GM19193 (cell line): ENCODE data around the gene CMYA5.

Experiments used
- POLR2A ChIP-seq: IDR thresholded peaks from 4 replicates; pipeline ENCODE4 v1.6.1; 2011; ENCODE audit not compliant: insufficient read depth, insufficient read length; ENCODE audit errors: extremely low read depth

The CMYA5 gene

GRCh38 chr5:79729679-79730078, 40.0 kb downstream of the CMYA5 start:
- TF ChIP-seq POLR2A: no peak

DNA sequence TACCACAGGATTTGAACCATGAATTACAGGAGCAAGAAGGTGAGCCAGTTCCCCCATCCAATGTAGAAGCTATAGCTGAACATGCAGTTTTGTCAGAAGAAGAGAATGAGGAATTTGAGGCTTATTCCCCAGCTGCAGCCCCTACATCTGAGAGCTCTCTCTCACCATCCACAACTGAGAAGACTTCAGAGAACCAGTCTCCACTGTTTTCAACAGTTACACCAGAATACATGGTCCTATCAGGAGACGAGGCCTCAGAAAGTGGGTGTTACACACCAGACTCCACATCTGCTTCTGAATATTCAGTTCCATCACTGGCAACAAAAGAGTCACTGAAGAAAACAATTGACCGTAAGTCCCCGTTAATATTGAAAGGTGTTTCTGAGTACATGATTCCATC, 40.9 kb downstream of the CMYA5 start:
- TF ChIP-seq POLR2A: no peak

- TF ChIP-seq POLR2A: no peak
Measured at GRCh38 chr5:79731775-79732174, 42.1 kb downstream of the CMYA5 start.

DNA sequence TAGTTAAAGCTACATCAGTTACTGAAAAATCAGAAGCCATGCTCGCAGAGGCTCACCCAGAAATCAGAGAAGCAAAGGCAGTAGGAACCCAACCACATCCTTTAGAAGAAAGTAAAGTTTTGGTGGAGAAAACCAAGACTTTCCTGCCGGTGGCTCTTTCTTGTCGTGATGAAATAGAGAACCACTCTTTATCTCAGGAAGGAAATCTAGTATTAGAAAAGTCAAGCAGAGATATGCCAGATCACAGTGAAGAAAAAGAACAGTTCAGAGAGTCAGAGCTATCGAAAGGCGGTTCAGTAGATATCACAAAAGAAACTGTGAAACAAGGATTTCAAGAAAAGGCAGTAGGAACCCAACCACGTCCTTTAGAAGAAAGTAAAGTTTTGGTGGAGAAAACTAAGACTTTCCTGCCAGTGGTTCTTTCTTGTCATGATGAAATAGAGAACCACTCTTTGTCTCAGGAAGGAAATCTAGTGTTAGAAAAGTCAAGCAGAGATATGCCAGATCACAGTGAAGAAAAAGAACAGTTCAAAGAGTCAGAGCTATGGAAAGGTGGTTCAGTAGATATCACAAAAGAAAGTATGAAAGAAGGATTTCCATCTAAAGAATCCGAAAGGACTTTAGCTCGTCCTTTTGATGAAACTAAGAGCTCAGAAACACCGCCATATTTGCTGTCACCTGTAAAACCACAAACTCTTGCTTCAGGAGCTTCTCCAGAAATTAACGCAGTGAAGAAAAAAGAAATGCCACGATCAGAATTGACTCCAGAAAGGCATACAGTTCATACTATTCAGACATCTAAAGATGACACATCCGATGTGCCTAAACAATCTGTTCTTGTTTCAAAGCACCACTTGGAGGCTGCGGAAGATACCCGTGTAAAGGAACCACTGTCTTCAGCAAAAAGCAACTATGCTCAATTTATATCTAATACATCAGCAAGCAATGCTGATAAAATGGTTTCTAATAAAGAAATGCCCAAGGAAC, 47.2 kb downstream of the CMYA5 start:
- TF ChIP-seq POLR2A: no peak

GRCh38 chr5:79738349-79738748, 48.7 kb downstream of the CMYA5 start:
- no peak for TF ChIP-seq POLR2A

GRCh38 chr5:79742549-79743136, 53.0 kb downstream of the CMYA5 start:
- TF ChIP-seq POLR2A: no peak

DNA sequence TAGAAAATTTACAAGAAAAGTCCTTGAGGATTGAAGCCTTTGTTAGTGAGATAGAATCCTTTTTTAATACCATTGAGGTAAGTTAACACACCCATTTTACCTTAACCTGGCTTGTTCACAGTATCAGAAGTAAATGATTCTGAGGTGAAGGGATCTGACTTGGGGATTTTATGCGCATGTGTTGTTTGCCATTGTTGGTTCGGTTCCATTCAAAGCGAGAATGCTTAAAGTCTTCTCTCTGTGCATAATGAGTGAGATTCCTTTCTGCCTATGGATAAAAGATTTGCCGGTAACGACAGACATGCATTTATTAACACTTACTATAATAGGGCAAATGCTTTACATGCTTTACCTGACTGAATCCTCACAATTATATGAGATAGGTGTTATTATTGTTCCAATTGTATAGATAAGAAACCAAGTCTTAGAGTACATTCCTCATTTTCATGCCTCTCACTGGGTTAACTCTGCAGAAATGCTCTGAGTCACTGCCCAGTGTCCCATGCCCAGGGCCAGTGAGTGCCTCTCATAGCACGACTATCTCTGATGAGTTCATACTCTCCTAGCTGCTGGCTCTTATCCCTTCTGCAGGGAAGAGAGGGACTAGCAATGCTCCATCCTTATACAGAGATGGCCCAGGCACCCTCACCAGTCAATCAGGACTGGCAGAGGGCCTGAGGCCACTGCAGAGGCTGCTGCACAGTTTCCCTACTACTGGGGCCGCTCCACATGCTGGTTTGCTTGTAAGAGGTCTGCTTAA, 54.4 kb downstream of the CMYA5 start:
- TF ChIP-seq POLR2A: no peak

- TF ChIP-seq POLR2A: no peak
Measured at GRCh38 chr5:79745255-79745654, 55.6 kb downstream of the CMYA5 start.

DNA sequence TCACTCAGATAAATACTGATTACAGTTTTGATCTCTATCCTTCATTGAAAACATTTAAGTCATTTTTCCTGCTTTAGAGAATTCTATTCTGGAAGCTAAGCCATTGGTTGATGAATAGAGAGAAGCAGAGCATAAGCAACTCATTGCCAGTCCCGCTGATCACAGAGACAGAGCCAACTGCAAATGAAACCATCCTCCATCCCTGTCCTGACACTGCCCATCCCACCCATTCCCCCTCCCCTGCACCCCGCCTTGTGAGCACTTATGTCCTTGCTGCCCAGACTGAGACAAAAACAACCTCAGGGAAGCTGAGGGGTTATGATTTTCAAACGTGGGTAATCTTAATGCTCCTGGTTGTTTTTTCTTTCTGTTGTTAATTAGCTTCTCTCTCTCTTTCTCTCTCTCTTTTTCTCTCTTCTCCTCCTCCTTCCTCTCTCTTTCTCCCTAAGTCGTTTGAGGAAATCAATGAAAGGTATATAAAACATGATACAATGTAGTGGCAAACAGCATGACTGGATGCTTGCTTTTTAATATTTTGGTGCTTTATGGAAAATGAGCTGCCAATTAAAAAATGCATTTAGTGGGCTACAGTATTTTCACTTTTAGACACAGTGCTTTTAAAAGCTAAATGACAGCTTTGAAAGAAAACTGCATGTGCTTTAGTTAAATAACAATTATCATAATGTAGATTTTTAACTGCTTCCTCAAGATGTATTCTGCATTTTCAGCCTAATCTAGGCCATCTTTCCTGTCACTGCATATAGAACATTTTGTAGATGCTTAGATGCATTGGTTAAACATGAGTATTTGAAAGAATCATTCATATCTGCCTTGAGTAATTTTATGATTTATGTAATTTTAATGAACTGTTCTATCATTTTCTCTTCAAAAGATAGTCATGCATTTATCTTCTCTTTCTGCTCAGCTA, 57.3 kb downstream of the CMYA5 start:
- TF ChIP-seq POLR2A: no peak

- no peak for TF ChIP-seq POLR2A
Measured at GRCh38 chr5:79750611-79751510, 61.2 kb downstream of the CMYA5 start.

- TF ChIP-seq POLR2A: no peak
Measured at GRCh38 chr5:79753092-79753491, 63.5 kb downstream of the CMYA5 start.

DNA sequence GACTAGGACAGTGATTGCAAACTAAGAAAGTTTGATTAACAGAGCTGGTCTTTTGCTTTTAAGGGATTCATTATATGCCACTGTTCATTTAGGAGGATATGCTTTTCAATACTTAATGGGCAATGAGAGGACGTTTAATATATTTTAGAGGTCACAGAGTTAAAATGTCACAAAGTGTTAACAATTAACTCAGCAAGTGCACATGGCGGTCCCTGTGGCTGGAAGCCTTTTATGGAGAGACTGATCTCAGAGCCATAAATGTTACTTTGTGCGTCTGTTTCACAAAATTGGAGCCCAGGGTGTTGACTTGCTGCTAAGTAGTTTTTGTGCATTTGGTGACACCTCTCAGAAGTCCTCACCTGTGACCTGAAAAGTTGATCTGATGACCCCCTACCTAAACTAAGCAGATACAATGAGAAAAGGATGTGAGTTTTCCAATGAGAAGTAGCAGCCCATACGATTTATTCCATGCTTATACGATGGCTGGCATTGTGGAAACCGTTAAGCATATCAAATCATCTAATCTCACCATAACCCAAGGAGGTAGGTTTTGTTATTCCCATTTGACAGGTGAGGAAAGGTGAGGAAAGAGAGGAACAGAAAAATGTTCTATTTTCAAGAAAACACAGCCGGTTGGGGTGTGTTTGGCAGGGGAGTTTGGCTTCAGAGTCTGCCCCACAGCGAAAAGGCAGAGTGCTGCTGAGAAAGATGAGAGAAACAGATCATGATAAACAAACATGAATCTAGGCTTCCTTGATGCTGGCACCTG, 64.4 kb downstream of the CMYA5 start:
- no peak for TF ChIP-seq POLR2A
